ENCODE results near the gene OR2D2.

GRCh38 chr11:6931146-6931713 lies 38.9 kb upstream of the OR2D2 start:
- no peak for TF ChIP-seq ZNF384 (IDR thresholded peaks at IDR 0.05)
- no peak for TF ChIP-seq HDGF (IDR thresholded peaks at IDR 0.05; ENCODE audit: borderline replicate concordance)
- no peak for TF ChIP-seq ELF4 (IDR thresholded peaks at IDR 0.05)
- TF ChIP-seq SP1 (IDR thresholded peaks at IDR 0.05) = no peak
- no peak for TF ChIP-seq LEF1 (IDR thresholded peaks at IDR 0.05; ENCODE audit: borderline replicate concordance)
- TF ChIP-seq FOXK2 (IDR thresholded peaks at IDR 0.05) = no peak
- TF ChIP-seq SUZ12 (IDR thresholded peaks at IDR 0.05) = no peak

All from HEK293T (cell line).